ENCODE results near the gene UTP14A. TPM values are rescaled to one million over a fixed set of nuclear protein-coding genes. Genes with fewer than 3 reads are reported as not detected.
A peak's percentile ranks its signal among the peaks of the same experiment; 100 is the strongest.

Gene UTP14A
- total RNA-seq, 4 donors from 2014 or later = 11.3 to 14.9 (median 12.2) TPM

DNA sequence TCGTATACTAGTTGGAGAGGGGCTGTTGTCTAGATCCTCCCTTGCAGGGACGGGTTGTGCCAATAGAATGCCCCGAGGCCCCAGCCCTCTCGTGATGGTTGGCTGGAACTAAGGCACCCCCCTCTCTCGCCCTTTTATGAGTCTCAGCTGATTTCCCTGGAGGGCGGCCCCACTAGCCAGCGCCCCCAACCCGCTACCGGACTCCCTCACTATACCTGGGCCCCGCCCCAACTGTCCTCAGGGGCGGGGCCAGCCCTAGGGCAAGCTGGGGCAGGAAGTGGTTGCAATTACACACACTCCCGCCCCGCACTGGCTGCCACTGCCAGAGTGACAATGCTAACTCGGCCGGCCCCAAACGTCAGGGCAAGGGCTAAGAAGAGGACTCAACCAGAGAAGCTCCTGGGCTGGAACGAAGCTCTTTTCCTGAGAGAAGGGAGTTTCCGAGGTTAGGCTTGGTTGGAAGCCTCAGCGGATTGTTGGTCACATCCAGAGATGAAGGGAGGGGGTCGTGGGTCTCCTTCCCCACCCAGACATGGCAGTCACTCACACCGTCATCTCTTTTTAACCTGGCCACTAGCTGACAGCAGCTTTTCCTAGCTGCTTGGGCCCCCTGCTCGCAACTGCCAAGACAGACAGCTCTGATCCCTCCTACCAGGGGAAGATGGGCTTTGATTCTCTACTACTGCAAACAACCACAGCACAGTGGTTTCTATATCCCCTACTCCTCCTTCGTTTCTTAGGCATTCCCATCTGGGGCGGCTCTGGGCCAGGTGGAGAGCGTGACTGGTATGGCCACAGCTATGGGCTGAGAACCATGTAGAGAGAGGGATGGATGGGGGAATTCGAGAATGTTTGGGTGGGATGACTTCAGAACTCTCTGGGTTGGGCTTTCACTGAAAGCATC, 55.5 kb downstream of the UTP14A start:
- no peaks in the 10 kb centered on the region for H3K9me3 ChIP-seq

DNA sequence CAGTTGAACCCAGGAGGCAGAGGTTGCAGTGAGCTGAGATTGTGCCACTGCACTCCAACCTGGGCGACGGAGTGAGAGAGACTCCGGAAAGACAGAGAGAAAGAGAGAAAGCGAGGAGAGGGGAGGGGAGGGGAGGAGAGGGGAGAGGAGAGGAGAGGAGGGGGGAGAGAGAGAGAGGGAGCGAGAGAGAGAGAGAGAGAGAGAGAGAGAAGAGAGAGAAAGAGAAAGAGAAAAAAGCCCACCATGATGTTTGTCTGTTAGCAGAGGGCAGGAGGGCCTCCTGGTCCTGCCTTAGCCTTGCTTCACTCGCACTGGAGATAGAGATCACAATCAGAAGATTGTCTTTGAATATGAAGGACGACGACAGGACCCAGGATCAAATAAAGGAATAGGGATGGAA, 57.8 kb downstream of the UTP14A start:
- Histone ChIP-seq H3K27me3 (no peaks in the 10 kb centered on the region), H3K4me1 (peaks cover 6% of the 10 kb centered on the region), H3K4me3 (no peak overlapping the region), H3K9me3 (no peaks in the 10 kb centered on the region), H3K27ac (no peak overlapping the region), H3K36me3 (no peaks in the 10 kb centered on the region)
- no peak for TF ChIP-seq EP300 (IDR thresholded peaks at IDR 0.05)
- DNase-seq (ENCODE audit: low spot score in 2 of 2) = no peak
- WGBS = 87% methylated on average over 8 of the region's 8 CpGs

More for the DNA sequence above, 55.5 kb downstream of the UTP14A start:
- H3K27ac ChIP-seq = no peak overlapping the region
- DNase-seq (ENCODE audit: low spot score in 2 of 2) = peak; percentile 76 to 81
- 48% methylated on average over 20 of the region's 26 CpGs for WGBS
- peak overlapping the region; percentile 18 for H3K4me3 ChIP-seq
- no peak for TF ChIP-seq EP300 (IDR thresholded peaks at IDR 0.05)
- TF ChIP-seq, protein P1, sequence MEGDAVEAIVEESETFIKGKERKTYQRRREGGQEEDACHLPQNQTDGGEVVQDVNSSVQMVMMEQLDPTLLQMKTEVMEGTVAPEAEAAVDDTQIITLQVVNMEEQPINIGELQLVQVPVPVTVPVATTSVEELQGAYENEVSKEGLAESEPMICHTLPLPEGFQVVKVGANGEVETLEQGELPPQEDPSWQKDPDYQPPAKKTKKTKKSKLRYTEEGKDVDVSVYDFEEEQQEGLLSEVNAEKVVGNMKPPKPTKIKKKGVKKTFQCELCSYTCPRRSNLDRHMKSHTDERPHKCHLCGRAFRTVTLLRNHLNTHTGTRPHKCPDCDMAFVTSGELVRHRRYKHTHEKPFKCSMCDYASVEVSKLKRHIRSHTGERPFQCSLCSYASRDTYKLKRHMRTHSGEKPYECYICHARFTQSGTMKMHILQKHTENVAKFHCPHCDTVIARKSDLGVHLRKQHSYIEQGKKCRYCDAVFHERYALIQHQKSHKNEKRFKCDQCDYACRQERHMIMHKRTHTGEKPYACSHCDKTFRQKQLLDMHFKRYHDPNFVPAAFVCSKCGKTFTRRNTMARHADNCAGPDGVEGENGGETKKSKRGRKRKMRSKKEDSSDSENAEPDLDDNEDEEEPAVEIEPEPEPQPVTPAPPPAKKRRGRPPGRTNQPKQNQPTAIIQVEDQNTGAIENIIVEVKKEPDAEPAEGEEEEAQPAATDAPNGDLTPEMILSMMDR (IDR thresholded peaks at IDR 0.05) = no peak
- TF ChIP-seq POLR2A (IDR thresholded peaks at IDR 0.05) = no peak
- TF ChIP-seq POLR2AphosphoS5 (IDR thresholded peaks at IDR 0.05) = no peak
- H3K36me3 ChIP-seq = no peaks in the 10 kb centered on the region
- peaks cover 10% of the 10 kb centered on the region for H3K4me1 ChIP-seq
- H3K27me3 ChIP-seq = no peaks in the 10 kb centered on the region

DNA sequence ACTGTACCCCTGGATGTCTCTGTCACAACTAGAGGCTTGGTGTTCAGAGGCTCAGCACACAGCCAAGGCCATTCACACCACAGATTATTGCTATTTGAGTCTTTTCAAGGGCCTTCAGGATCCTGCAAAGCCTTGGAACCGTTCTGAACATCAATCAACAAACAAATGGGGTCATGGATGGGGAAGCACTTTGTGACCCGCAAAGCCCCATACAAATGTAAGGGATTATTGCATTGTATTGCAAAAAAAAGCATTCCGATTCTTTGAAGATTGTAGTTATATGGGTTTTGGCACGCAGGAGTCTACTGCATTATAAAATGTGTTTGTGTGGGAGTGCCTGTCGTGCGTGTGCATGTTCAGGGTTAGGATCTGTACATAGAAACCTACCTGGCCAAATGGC, 59.2 kb downstream of the UTP14A start:
- Histone ChIP-seq H3K4me1 (peaks cover 3% of the 10 kb centered on the region), H3K9me3 (no peaks in the 10 kb centered on the region), H3K27ac (no peak overlapping the region), H3K27me3 (no peaks in the 10 kb centered on the region), H3K36me3 (no peaks in the 10 kb centered on the region), H3K4me3 (no peak overlapping the region)
- 75% methylated on average over 6 of the region's 6 CpGs for WGBS
- no peak for DNase-seq (ENCODE audit: low spot score in 2 of 2)
- TF ChIP-seq EP300 (IDR thresholded peaks at IDR 0.05) (no peak), POLR2A (IDR thresholded peaks at IDR 0.05) (no peak), POLR2AphosphoS5 (IDR thresholded peaks at IDR 0.05) (no peak)
- TF ChIP-seq, protein P1 (IDR thresholded peaks at IDR 0.05) = no peak

DNA sequence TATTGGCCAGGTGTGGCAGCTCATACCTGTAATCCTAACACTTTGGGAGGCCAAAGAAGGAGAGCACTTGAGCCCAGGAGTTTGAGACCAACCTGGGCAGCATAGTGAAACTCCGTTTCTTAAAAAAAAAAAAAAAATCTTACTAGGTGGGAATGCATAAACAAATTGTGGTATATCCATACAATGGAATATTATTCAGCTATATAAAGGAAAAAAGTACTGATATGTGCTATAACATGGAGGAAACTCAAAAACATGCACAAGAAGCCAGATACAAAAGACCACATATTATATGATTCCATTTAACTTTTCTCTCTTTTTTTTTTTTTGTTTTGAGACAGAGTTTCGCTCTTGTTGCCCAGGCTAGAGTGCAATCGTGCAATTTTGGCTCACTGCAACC, 63.0 kb downstream of the UTP14A start:
- Histone ChIP-seq H3K9me3 (no peaks in the 10 kb centered on the region), H3K4me3 (no peak overlapping the region), H3K36me3 (no peaks in the 10 kb centered on the region), H3K27ac (no peak overlapping the region), H3K4me1 (no peaks in the 10 kb centered on the region), H3K27me3 (no peaks in the 10 kb centered on the region)
- no peak for DNase-seq (ENCODE audit: low spot score in 2 of 2)
- no peak for TF ChIP-seq EP300 (IDR thresholded peaks at IDR 0.05)
- no peak for TF ChIP-seq POLR2AphosphoS5 (IDR thresholded peaks at IDR 0.05)
- TF ChIP-seq, protein P1 (IDR thresholded peaks at IDR 0.05) = no peak
- no peak for TF ChIP-seq POLR2A (IDR thresholded peaks at IDR 0.05)
- WGBS = 92% methylated on average over 3 of the region's 3 CpGs

DNA sequence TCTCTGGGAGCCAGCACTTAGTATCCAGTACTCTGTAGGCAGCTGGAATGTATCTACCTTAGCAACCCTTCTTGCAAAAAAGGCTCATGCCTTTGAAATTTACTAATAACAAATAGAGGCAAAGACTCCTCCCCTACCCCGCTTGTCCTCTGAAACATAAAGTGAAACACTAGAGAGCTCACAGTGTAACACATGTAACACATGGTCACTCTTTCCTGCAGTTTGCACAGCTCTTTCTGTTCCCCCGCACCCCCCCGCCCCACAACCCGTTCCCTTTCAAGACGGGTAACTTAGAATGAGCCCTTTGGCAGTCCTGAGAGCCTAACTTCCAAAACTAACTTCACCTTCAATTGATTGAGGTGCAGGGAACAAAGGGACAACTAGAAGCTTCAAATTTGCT, 70.5 kb downstream of the UTP14A start:
- no peaks in the 10 kb centered on the region for H3K9me3 ChIP-seq
- WGBS = 77% methylated on average over 5 of the region's 5 CpGs
- no peaks in the 10 kb centered on the region for H3K36me3 ChIP-seq
- H3K4me1 ChIP-seq = peaks cover 7% of the 10 kb centered on the region
- TF ChIP-seq POLR2AphosphoS5 (IDR thresholded peaks at IDR 0.05) (no peak), POLR2A (IDR thresholded peaks at IDR 0.05) (no peak), EP300 (IDR thresholded peaks at IDR 0.05) (no peak)
- TF ChIP-seq, protein P1 (IDR thresholded peaks at IDR 0.05) = no peak
- no peak for DNase-seq (ENCODE audit: low spot score in 2 of 2)
- H3K27me3 ChIP-seq = no peaks in the 10 kb centered on the region
- no peak overlapping the region for H3K4me3 ChIP-seq
- no peak overlapping the region for H3K27ac ChIP-seq

Other genes with a start within 250 kb of the UTP14A start
- gene XPNPEP2, start 167.2 kb upstream of the UTP14A start, total RNA-seq = 1 to 10 TPM in 3 of 4 donors, under 1 TPM in 1; 0.83 to 6.1 (median 2.4) TPM
- gene SASH3, start 126.2 kb upstream of the UTP14A start, total RNA-seq = 1 to 10 TPM in 3 of 4 donors, under 1 TPM in 1; 0.34 to 3.3 (median 1.7) TPM
- gene ZDHHC9, start 62.3 kb upstream of the UTP14A start, total RNA-seq = 10 to 100 TPM; 32.5 to 60.1 (median 41.6) TPM
- 10 to 100 TPM in 1 of 4 donors, 1 to 10 TPM in 3; 5.9 to 11.0 (median 7.9) TPM for gene BCORL1, start 76.5 kb downstream of the UTP14A start, total RNA-seq
- gene ELF4, start 204.3 kb downstream of the UTP14A start, total RNA-seq = 10 to 100 TPM; 17.3 to 26.3 (median 21.6) TPM